Measurements from ENCODE around the gene TRIO.

The TRIO gene

DNA sequence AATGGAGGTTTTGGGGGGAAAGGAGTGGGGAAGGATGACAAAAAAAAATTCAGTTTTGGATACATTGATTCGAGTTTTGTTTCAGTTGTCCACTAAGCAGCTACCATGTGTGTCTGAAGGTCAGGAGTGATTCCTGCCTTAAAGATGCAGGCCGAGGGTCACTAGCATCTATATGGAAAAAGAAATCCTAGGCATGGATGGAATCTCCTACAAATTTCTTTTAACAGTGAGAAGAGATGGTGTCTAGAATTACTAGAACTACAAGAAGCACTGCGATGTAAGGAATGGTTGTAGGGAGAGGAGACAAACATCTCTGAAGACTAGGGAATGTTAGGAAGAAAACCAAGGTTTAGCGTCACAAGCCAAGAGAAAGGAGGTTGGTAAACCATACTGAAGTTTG is 19.6 kb upstream of the TRIO start:
- no peak for DNase-seq

DNA sequence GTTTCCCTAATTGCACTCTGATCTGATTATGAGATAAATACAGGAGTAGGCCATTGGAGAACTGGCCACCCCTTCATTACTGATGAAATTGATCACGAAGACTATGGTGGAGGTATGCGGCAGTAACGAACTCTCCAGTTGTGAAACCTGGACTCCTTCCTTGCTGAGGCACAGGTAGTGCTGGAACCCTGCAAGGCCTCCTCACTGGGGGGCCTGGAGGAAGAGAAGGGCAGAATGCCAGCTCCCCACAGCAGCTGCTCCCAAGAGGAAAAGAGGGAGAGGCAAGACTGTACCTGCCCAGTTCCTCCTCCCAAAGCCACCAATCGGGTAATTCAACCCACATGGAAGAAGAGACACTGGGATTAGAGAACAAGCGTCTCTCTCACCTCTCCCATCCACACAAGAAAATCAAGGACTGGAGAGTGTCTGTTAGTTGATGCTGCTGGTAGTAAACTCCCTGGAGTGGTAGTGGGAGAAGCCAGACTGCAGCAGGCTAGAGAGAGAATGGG is 19.1 kb upstream of the TRIO start:
- no peak for DNase-seq

DNA sequence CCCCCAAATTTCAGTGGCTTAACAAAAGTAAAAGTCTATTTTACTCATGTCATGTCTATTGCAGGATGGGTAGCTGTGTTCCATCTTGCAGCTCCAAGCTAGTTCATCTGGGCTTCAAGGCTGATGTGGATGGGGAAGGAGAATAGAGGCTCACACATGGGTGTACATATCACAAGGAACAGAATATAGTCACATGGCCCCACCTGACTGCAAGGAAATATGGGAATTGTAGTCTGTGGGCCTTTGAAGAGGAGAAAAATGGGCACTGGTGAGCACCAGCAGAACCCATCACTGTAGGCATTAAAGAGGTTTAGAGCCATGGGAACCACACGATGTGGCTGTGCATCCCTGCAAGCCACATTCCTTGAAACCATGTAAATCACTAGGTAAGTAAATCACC is 17.9 kb upstream of the TRIO start:
- no peak for DNase-seq

DNA sequence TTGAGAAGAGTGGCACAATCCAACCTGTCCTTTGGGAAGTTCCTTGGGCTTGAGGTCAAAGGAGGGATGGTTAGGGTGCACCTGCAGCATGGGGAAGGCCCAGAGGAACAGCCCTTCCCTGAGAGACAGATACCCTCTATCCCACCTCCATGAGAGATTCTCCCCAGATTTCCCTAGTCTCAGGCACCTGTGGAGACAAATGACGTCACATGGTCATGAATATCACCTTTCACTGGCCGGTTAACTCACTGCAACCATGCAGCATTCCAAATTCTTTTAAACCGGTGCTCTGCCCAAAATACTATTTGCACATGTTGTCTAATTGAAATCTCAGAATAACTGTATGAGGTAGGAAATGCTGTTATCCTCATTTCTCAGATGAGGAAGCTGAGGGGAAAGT is 15.6 kb upstream of the TRIO start:
- DNase-seq, result no peak

DNA sequence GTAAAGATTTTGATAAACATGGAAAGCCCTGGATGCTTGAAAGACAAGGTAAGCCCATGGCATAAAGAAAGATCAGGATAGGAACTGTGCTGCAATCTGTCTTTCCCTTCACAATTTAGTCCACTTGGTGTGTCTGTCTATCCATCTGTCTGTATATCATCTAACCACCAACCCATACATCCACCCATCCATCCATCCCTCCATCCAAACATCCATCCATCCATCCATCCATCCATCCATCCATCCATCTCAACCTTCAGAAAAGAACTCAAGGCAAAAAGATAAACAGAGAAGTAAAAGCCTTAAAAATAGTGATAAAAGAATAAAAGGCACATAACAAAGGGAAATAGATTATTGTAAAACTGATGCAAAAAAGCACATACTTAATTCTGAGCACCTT is 15.1 kb upstream of the TRIO start:
- no peak for DNase-seq

DNA sequence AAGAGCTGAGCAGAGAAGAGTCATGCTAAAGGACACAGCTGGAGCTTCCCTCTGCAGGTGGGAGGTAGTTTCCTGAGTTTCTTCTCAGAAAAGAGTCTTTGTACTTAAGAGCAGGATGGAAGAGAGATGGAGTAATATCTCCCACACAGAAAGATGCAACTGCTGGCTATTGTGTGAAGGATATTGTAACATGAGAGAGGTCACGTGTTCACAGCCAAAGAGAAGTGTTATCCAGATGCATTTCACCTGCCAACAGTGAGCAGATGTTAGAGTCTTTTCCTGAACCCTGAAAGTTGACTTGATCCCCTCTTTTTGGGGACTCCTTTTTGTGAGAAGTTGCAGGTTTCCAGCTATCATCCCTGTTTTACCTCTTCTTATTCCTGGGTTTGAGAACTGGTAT is 14.0 kb upstream of the TRIO start:
- no peak for DNase-seq

DNA sequence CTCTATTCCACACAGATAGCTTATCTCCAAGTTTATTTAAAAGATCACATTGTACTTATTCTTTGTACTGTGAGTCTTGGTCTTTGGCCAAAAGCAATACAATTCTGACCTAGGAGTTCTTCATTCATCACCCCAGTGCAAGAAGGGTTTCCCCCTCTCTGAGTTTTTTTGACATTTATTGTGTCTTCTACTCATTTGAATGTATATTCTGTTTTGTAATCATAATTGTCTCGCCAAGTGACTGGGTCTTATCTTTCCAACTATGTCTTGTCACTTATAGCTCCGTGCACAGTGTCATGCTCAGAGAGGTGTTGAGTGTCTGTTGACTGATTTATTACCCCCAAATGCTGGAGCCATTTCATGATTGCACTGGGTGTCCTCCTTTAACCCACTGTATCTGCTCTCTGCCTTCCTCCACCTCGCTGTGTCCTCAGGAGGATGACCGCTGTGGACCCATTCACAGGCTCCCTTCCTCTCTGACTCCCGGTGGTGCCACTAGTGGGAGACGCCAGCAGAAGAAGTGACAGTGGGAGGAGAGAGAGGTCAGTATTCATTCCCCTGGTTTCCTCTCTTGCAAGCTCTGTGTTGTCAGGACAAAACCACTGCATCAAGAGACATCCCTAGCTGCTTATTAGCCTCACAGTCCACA is 11.2 kb upstream of the TRIO start:
- no peak for DNase-seq

DNA sequence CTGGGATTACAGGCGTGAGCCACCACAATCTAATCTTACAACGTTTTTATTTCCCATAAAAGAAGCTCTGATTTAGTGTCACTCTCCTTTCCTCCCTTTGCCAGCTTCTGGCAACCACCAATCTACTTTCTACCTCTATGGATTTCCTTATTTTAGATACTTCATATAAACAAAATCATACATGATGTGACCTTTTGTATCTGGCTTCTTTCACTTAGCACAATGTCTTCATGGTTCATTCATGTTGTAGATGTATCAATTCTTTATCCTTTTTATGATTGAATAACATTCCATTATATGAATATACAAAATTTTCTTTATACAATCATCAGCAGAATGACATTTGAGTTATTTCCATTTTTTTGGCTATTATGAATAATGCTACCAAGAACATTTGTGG is 9.7 kb upstream of the TRIO start:
- no peak for DNase-seq

DNA sequence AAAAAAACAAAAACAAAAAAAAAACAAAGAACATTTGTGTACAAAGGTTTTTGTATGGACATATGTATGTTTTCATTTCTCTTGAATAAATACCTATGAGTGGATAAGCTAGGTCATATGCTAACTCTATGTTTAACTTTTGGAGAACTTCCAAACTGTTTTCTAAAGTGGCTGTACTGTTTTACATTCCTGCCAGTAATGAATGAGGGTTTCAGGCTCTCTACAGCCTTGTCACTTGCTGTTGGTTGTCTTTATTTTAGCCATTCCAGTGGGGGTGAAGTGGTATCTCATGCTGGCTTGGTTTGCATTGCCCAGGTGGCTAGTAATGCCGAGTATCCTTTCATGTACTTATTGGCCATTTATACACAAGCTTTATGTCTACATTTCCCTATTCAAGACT is 9.1 kb upstream of the TRIO start:
- no peak for DNase-seq

DNA sequence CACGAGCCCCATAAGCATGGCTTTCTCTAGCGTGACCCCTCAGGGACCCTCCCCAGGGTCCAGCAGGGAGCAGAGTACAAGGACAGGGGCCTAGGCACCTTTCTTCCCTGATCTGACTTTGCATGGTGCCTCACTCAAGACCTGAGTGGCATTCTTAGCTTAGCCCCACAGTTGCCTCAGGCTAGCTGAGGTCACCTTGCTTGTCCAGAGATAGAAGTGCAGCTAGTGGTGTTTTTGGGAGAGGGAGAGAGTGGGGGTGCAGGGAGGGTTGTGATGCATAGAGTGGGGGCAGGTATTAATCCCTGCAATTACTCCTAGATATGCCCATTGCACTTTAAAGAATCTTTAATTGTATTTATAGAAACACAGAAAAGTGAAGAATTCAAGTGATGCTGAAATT is 8.4 kb upstream of the TRIO start:
- no peak for DNase-seq

DNA sequence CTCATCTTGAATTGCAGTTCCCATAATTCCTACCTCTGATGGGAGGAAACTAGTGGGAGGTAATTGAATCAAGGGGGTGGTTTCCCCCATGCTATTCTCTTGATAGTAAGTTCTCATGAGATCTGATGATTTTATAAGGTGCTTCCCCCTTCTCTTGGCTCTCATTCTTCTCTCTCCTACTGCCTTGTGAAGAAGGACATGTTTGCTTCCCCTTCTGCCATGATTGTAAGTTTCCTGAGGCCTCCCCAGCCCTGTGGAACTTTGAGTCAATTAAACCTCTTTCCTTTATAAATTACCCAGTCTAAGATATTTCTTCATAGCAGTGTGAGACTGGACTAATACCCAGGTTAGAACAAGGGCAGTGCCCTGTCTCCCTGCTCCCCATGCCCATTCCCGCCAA is 7.5 kb upstream of the TRIO start:
- no peak for DNase-seq

DNA sequence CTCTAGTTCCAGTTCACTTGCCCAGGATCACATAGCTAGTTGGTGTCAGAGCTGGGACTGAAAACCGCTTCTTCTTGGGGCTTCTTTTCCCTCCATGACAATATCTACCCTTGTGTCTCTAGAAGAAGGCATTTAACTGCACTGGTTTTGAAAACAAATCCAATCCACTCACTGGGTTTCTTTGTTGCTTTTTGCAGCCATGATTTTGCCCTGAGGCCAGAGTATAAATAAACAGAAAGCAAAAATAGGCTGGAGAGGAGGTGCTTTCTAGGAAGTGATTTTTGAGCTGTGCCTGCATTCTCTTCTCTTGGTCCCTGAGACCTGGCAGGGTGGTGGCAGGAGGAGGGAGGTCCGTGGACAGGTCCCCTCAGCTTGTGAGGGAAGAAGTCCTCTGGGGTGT is 6.9 kb upstream of the TRIO start:
- no peak for DNase-seq

DNA sequence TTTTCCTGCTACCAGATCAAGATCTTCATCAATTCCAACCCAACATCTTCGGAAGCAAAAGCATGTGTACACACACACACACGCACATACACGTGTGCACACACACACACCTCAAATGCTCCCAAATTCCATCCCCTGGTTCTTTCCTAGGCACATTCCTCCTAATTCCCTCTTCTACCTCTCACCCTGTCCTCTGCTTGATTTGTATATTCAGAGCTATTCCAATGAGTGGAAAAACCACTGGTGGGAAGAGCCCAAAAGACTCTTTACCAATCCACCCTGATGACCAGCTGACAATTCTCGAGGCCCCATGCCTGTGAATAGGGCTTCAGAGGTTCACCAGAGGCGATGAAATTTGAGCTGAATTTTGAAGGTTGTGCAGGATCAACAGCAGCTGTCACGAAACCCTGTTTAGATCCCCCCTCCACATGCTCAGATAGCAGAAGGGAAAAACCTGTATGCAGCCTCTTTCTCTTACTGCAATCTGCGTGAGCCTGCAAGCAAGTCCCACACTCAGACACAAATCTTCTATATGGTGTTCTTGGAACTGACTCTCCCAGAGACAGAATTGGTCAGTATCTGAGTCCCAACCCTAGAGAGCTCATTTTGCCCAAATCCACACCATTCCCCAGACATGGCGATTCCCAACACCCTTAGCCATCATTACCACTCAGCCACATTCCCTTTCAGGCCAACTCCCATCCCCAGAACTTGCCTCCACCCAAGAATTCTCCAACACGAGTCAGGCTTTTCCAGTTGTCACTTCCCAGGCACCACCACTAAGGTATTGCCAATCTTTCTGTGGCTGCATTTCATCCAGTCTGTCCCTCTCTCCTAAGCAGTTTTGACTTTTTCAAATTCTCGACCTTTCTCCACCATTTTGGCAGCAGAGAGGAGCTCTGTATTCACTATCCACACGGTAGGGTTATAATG is 4.3 kb upstream of the TRIO start:
- peak; percentile 48 for DNase-seq

DNA sequence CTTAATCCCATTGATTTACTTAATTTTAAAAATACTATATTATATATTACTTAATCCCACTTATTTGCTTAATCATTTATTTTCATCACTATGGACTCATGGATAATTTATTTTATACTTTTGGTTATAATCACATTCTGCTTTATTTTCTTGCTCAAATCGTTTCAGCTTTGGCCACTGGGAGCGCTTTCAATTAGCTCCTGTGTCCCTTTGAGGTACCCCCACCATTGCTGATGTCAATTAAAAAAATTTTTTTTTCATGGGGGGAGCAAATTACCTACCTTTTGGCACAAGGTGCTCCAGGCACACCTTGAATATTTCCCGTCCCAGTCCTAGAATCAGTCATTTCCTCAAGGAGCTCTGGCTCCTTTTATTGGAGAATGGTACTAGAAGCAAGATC is 1.4 kb upstream of the TRIO start:
- DNase-seq, result no peak

DNA sequence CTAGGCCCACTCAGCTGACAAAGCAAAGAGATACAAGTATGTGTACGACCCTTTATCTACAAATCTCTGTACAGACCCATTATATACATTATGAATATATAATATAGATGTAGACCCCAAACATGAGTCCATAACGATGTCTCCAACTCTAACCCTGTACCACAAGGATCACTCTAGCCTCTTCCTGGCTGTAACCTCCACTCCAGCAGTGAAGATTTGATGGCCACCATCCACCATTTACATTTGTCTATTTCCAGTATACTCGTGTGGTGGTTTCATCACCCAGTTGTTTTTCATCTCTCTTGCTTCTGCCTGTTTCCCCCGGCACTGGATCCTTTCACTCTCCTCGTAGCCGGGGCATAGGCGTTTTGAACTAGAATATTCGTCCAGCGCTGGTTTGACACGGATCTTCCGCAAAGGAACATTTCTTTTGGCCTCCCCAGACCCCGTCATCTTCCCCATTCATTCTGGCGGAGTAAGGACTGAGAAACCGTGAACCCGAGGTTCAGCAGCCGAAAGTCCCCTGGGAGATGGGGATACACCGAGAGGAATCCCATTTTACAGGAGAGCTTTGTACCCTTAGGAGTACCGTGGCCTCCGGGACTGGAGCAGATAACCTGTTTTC is 828 bp upstream of the TRIO start:
- DNase-seq, result no peak

DNA sequence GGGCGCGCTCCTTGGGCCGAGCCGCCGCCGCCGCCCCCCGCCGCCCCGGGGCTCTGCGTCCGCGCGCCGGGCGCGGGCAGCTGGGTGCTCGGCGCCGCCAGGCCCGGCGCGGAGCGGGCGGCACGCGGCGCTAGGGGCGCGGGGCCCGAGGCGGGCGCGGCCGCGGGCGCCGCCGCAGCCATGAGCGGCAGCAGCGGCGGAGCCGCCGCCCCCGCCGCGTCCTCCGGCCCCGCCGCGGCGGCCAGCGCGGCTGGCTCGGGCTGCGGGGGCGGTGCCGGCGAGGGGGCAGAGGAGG is 351 bp downstream of the TRIO start:
- no peak for DNase-seq

DNA sequence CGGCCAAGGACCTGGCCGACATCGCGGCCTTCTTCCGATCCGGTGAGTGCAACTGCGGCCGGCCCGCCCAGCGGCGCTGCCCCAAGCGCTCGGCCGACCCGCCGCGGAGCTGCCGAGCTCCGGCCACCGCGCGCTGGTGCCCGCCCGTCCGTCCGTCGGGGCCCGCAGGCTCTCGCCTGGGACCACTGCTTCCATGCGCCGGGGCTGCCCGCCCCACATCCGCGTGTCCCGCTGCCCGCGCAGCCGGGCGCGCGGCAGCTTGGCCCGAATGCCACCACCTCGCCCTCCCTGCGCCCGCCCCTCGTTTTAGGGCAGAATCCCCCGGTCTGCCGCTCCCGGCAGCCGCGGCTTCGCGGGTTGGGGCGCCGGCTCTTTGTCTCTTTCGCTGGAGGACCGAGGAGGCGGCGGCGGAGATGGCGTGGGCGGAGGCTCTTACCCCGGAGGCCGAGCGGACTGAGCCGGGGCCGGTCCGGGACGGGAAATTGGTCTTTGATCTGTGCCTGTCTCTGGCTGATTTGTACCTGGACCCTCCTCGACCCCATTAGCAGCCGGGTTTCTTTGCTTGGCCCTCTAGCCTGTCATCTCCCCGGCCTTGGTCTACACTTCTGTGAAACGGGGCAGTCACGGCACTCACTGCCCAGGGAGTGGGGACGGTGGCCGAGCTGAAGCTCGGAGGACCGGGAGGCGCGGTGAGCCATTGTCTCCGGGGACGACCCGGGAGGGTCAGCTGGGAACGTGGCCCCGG is 871 bp downstream of the TRIO start:
- no peak for DNase-seq

DNA sequence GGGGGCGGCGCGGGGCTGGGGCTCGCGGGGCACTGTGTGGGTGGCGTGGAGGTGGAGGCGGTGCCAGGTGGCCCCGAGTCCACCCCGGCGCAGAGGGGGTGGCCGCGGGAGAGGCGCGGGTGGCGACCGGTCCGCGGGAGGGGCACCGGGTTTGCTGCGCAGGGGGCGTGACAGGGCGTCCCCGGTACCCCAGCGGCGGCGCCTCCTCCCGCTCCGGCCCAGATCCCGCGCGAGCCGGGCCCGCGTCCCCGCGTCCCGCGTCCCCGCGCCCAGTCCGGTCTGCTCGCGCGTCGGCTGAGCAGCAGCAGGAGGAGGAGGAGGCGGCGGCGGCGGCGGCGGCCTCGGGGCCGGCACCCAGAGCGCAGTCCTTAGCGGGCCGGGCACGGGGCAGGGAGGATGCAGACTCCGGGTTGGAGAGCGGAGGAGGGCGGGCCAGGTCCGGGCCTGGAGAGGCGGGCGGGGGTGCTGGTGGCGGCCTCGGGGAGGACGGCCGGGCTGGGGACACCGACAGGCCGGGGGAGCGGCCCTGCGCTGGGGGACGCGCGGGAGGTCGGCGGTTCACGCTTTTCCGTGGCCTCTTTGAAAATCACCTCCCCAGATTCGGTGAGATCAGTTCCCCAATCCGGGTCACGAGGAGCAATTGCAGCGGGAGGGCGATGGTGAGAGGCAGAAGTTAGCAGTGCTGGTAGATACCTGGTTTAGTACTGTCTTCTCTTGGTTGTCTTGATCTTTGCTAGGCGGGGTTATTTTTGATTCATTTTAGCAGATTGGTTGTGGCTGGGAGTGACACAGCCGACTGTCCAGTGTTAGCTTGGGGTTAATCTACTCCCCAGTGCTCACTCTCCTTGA is 1.7 kb downstream of the TRIO start:
- peak; percentile 88 for DNase-seq

DNA sequence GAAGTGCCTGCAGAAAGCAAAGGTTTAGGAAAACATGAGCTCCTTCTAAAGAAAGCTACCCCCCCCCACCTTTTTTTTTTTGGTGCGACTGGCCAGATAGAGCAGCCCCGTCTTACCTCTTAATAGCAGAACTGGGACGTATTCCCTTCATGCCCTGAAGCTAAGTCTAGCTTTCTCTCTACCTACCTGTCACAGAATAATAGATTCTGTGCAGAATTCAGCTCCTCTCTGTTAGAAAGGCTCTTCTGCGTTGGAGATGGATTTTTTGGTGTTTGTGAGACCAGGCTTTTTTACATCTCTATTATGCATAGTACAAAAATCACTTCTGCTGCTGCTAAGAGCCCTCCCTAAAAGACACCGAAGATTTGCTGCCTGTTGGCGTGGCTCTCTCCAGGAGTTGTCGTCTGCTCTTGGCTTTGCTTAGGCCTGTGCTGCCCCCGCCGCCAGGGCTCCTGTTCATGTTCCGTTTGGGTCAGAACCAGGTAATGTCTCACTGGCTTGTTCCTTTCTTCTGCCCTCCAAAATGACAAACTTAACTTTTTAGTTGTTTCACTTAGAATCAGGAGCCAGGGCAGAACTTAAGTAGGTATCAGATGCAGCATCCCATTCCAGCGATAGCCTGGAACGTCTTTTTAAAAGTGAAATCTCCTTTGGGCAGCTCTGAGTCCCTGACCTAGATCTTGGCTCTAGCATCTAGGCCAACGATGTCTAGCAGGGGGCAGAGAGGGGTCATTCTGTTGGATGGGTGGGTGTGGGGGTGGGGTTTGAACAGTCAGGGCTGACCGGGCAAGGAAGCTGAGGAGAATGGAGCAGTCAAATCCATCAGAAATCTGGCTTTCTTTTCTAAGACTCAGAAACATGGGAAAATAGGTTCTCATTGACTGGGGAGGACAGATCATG is 2.5 kb downstream of the TRIO start:
- no peak for DNase-seq

DNA sequence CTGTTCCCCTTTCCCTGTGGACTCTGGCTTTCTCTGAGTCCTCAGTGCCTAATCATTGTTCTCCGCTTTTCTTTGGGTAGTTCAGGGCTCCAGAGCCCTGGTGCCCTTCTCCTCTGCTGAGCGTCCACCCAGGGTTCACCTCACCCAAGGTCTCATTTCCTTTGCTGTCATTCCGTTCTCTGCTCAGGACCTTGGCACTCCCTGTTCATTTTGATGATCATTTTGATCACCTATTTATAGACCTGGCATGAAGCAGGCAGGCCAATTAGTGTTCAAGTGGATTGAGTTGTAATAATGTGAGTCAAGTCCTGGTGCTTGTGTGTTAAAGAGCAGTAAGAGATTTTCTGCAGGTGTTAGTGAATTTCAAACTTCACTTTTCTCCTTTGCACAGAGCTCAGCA is 3.6 kb downstream of the TRIO start:
- DNase-seq, result no peak

DNA sequence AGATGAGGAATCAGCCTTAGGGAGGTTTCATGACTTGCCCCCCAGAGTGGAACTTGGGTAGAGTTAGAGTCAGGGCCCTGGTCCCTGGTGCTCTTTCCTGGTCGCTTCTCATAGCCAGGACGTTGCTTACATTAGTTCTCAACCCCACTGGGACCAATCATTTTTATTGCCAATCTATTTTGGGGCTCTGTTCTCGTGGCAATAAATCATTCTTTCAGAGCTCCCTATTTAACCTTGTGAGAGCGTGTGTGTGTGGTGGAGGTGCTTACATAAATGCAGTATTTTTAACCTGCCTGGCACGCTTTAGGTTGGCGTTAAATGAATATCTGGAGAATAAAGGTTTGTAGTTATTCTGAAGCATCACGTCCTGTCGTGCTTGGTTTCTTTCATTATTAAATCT is 4.1 kb downstream of the TRIO start:
- no peak for DNase-seq
